ENCODE results near the gene TRIOBP.

Gene TRIOBP

GRCh38 chr22:37734964-37735451 lies 38.2 kb downstream of the TRIOBP start:
- H3K4me3 ChIP-seq (ENCODE audit: low read depth, low read length), result no peak overlapping the region
- TF ChIP-seq, protein P1, sequence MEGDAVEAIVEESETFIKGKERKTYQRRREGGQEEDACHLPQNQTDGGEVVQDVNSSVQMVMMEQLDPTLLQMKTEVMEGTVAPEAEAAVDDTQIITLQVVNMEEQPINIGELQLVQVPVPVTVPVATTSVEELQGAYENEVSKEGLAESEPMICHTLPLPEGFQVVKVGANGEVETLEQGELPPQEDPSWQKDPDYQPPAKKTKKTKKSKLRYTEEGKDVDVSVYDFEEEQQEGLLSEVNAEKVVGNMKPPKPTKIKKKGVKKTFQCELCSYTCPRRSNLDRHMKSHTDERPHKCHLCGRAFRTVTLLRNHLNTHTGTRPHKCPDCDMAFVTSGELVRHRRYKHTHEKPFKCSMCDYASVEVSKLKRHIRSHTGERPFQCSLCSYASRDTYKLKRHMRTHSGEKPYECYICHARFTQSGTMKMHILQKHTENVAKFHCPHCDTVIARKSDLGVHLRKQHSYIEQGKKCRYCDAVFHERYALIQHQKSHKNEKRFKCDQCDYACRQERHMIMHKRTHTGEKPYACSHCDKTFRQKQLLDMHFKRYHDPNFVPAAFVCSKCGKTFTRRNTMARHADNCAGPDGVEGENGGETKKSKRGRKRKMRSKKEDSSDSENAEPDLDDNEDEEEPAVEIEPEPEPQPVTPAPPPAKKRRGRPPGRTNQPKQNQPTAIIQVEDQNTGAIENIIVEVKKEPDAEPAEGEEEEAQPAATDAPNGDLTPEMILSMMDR (IDR thresholded peaks at IDR 0.05; ENCODE audit: borderline replicate concordance, insufficient read depth, low read depth, low read length), result no peak

DNA sequence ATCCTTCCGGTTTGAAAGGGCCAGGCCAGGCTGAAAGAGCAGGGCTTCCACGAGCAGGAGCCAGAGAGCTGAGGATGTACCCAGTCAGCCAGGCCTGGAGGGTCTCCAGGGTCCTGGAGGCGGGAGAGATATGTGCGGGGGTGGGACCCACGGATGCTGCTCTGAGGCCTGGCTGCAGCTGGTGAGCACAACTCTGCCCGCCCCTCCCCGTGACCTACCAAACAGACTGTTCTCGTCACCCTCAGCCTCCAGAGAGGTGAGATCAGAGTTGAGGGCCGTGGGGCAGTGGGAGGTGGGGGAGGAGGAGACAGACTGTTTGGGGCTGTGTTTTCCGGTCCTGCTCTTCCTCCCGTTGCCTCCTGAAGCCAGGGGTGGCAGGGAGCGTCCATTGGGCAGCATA lies 42.2 kb downstream of the TRIOBP start:
- H3K4me3 ChIP-seq (ENCODE audit: low read depth, low read length), result no peak overlapping the region
- TF ChIP-seq, protein P1 (IDR thresholded peaks at IDR 0.05; ENCODE audit: borderline replicate concordance, insufficient read depth, low read depth, low read length), result no peak

- TF ChIP-seq, protein P1 (IDR thresholded peaks at IDR 0.05; ENCODE audit: borderline replicate concordance, insufficient read depth, low read depth, low read length), result no peak
Observed at GRCh38 chr22:37739611-37740049, 42.8 kb downstream of the TRIOBP start.

GRCh38 chr22:37740455-37741311 lies 43.8 kb downstream of the TRIOBP start:
- TF ChIP-seq, protein P1 (IDR thresholded peaks at IDR 0.05; ENCODE audit: borderline replicate concordance, insufficient read depth, low read depth, low read length), result no peak
- no peak overlapping the region for H3K4me3 ChIP-seq (ENCODE audit: low read depth, low read length)

More at GRCh38 chr22:37739611-37740049, 42.8 kb downstream of the TRIOBP start:
- H3K4me3 ChIP-seq (ENCODE audit: low read depth, low read length), result no peak overlapping the region

DNA sequence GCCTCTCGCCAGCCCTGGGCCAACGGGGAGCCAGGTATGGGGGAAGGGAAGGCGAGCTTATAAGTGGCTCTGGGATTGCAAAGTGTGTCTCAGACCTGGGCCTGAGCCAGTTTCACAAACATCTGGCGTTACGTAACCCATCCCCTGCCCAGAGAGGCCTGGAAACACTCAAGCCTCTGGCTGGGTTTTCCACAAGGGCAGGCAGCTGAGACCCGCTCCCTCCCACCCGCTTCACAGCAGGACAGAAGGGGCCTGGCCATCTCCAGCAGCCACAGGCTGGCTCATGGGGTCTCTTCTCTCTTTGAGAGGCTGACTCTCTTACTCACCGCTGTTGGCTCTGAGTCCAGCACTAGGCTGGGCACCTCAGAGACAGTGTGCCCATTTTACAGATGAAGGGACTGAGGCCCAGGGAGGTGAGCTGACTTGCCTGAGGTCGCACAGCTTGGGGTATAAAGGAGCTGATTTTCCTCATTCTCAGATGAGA lies 44.5 kb downstream of the TRIOBP start:
- H3K4me3 ChIP-seq (ENCODE audit: low read depth, low read length), result no peak overlapping the region
- TF ChIP-seq, protein P1 (IDR thresholded peaks at IDR 0.05; ENCODE audit: borderline replicate concordance, insufficient read depth, low read depth, low read length), result no peak

GRCh38 chr22:37742376-37743171 lies 45.7 kb downstream of the TRIOBP start:
- TF ChIP-seq, protein P1 (IDR thresholded peaks at IDR 0.05; ENCODE audit: borderline replicate concordance, insufficient read depth, low read depth, low read length), result no peak
- no peak overlapping the region for H3K4me3 ChIP-seq (ENCODE audit: low read depth, low read length)

Data from GM12875 (cell line).